ENCODE data around the gene MEIS1. TPM values are rescaled to one million over a fixed set of nuclear protein-coding genes. Genes with fewer than 3 reads are reported as not detected.
A peak's percentile ranks its signal among the peaks of the same experiment; 100 is the strongest.

Gene MEIS1
- total and polyA plus RNA-seq, 12 donors, result 24.8 to 63.8 (median 38.6) TPM

- Histone ChIP-seq H3K36me3 (peaks cover 0 to 42% (median 0%) of the 10 kb centered on the region in 9 donors), H3K27me3 (no peaks in the 10 kb centered on the region), H3K4me1 (peaks cover 4 to 50% (median 36%) of the 10 kb centered on the region in 9 donors), H3K4me3 (no peak overlapping the region), H3K27ac (no peak overlapping the region), H3K9me3 (no peaks in the 10 kb centered on the region)
- intact Hi-C loops (cut with DNase I), result no loop called here
- ATAC-seq (no peak), DNase-seq (no peak)
- 67 to 71% methylated on average over 6 of the region's 6 CpGs for WGBS, 2 donors
- no peak for TF ChIP-seq CTCF (IDR thresholded peaks at IDR 0.05)
Observed at GRCh38 chr2:66461664-66462500, 27.0 kb downstream of the MEIS1 start.

- intact Hi-C loops (cut with DNase I), result no loop called here
Observed at GRCh38 chr2:66462501-66462825, 27.5 kb downstream of the MEIS1 start.

GRCh38 chr2:66463206-66463755 is 28.4 kb downstream of the MEIS1 start:
- no peak for DNase-seq
- Histone ChIP-seq H3K27me3 (no peaks in the 10 kb centered on the region), H3K36me3 (peaks cover 0 to 31% (median 0%) of the 10 kb centered on the region in 9 donors), H3K27ac (no peak overlapping the region), H3K4me1 (peaks cover 4 to 50% (median 37%) of the 10 kb centered on the region in 9 donors), H3K9me3 (no peaks in the 10 kb centered on the region), H3K4me3 (no peak overlapping the region)
- peak in 3 of 8 donors; percentile 36 to 43 (median 42) for ATAC-seq
- intact Hi-C loops (cut with DNase I), result no loop called here
- no peak for TF ChIP-seq CTCF (IDR thresholded peaks at IDR 0.05)
- 42 to 50% methylated on average over 3 of the region's 3 CpGs for WGBS, 2 donors

More at GRCh38 chr2:66462501-66462825, 27.5 kb downstream of the MEIS1 start:
- Histone ChIP-seq H3K27ac (no peak overlapping the region), H3K36me3 (peaks cover 0 to 37% (median 0%) of the 10 kb centered on the region in 9 donors), H3K27me3 (no peaks in the 10 kb centered on the region), H3K9me3 (no peaks in the 10 kb centered on the region), H3K4me1 (peaks cover 4 to 50% (median 37%) of the 10 kb centered on the region in 9 donors), H3K4me3 (no peak overlapping the region)
- DNase-seq (no peak), ATAC-seq (no peak)
- 49 to 51% methylated on average over 5 of the region's 5 CpGs for WGBS, 2 donors
- no peak for TF ChIP-seq CTCF (IDR thresholded peaks at IDR 0.05)

- Histone ChIP-seq H3K27me3 (no peaks in the 10 kb centered on the region), H3K27ac (no peak overlapping the region), H3K4me1 (peaks cover 4 to 47% (median 37%) of the 10 kb centered on the region in 9 donors), H3K9me3 (no peaks in the 10 kb centered on the region), H3K36me3 (peaks cover 0 to 31% (median 0%) of the 10 kb centered on the region in 9 donors), H3K4me3 (no peak overlapping the region)
- DNase-seq, result no peak
- intact Hi-C loops (cut with DNase I), result no loop called here
- 71 to 79% methylated on average over 4 of the region's 4 CpGs for WGBS, 2 donors
- TF ChIP-seq CTCF (IDR thresholded peaks at IDR 0.05), result no peak
- no peak for ATAC-seq
Observed at GRCh38 chr2:66464930-66465637, 30.2 kb downstream of the MEIS1 start.
